Fibroblast of pulmonary artery (primary cell): ENCODE results near the gene CDK5R2.

Experiments
- DNase-seq: peaks from one replicate; pipeline ENCODE4 v3.0.0-alpha.2; 2010; ENCODE audit warnings: low read depth
- H3K4me3 ChIP-seq: replicated peaks from 2 replicates; pipeline ENCODE4 v1.5.1; 2011; ENCODE audit warnings: low read depth, mild to moderate bottlenecking, control low read depth, low read length, moderate library complexity
- TF ChIP-seq, protein P1 (sequence below): IDR thresholded peaks from 2 replicates; pipeline ENCODE4 v1.5.1; 2011; ENCODE audit warnings: mild to moderate bottlenecking, control low read depth, low read length, inconsistent platforms; ENCODE audit errors: missing control alignments

The CDK5R2 gene

DNA sequence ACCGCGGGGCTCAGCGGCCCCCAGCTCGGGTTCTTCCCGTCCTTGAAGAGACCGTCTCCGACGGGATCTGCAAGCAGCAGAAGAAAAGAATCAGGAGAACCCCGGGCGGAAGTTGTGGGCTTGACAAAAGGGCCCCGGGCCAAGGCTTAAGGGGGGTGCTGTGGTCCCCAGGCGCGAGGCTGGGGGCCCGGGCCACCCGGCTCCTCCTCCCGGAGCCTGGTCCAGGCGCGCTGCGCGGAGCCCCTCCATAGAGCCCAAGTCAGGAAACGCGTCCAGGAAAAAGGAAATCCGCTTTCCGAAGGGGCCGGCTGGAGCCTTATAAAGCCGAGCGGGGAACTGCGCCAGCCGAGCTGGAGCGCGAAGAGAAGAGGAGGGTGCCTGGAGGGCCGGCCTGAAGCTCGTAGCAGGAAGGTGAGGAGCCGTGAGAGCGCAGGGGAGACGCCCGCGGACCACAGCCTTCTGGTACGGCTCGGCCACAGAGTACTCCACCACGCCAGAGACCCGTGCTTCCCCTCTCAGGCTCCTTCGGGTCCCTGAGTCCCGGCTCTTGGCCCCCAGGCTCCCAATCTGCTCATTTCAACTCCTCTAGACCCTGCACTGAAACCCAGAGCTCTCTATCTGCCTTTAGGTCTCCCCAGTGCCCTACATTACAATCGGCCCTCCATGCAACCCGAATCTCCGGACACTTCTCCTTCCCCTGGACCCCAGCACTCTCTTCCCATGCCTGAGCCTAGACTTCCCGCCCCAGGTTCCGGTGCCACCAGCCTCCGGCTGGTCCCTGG lies 25.0 kb downstream of the CDK5R2 start:
- TF ChIP-seq, protein P1, sequence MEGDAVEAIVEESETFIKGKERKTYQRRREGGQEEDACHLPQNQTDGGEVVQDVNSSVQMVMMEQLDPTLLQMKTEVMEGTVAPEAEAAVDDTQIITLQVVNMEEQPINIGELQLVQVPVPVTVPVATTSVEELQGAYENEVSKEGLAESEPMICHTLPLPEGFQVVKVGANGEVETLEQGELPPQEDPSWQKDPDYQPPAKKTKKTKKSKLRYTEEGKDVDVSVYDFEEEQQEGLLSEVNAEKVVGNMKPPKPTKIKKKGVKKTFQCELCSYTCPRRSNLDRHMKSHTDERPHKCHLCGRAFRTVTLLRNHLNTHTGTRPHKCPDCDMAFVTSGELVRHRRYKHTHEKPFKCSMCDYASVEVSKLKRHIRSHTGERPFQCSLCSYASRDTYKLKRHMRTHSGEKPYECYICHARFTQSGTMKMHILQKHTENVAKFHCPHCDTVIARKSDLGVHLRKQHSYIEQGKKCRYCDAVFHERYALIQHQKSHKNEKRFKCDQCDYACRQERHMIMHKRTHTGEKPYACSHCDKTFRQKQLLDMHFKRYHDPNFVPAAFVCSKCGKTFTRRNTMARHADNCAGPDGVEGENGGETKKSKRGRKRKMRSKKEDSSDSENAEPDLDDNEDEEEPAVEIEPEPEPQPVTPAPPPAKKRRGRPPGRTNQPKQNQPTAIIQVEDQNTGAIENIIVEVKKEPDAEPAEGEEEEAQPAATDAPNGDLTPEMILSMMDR, result no peak
- no peak overlapping the region for H3K4me3 ChIP-seq
- peak; percentile 50 for DNase-seq

DNA sequence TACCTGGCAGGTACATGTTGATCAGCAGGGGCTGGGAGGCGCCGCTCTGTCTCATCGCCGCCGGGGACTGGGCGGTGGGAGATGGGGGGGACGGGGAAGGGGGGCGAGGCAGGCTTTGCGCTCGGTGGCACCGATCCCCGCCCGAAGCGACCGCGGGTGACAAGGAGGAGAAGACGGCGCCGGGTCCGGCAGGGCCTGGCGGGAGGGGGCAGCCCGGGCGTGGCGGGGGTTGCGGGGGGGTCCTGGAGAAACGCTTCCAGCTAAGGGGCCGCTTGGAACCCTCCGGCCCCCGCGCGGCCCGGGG lies 25.5 kb downstream of the CDK5R2 start, which contains the start of gene FEV:
Gene FEV, minus strand, starts transcription at position 164 of the 304 bp plus-strand sequence. Its CDS starts 109 bp downstream, at position 55.
- no peak for DNase-seq

DNA sequence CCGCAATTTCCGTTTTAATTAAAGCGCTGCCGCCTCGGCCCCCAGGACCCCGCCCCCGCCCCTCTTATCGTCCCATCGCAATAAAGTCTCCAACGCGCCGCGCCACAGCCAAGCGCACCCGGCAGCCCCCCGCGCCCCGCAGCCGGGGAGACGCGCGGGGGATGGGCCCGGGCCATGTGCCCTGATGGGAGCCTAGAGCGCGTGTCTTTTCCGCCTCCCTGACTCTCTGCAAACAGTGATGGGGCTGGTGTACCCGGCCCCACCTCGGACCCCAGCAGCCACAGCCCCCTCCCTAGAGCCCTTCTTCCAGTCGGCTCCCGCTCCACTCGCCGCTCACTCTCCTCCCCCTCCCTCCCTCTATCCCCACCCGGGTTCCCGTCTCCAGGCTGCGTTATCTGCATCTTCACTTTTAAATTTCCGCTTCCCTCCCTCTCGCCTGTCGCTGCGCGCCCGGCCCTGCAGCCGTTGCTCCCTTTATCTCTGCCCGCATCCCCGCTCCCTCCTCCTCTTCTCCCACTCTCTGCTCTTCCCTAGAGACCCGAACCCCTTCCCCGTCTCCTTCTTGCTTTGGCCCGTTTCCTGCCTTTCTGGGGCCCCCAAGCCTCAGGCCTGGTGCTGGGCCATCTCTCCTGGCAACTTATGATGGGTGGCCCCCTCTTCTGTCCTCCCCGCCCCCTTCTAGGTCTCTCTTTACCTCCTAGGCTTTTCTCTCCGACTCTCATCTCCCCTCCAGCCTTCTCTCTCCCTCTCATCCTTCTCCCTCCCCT lies 26.0 kb downstream of the CDK5R2 start:
- DNase-seq, result no peak
- H3K4me3 ChIP-seq, result no peak overlapping the region
- TF ChIP-seq, protein P1, result no peak

More for the DNA sequence above, 25.5 kb downstream of the CDK5R2 start, which contains the start of gene FEV:
- no peak within 1 kb of the TSS for H3K4me3 ChIP-seq
- TF ChIP-seq, protein P1, result no peak

DNA sequence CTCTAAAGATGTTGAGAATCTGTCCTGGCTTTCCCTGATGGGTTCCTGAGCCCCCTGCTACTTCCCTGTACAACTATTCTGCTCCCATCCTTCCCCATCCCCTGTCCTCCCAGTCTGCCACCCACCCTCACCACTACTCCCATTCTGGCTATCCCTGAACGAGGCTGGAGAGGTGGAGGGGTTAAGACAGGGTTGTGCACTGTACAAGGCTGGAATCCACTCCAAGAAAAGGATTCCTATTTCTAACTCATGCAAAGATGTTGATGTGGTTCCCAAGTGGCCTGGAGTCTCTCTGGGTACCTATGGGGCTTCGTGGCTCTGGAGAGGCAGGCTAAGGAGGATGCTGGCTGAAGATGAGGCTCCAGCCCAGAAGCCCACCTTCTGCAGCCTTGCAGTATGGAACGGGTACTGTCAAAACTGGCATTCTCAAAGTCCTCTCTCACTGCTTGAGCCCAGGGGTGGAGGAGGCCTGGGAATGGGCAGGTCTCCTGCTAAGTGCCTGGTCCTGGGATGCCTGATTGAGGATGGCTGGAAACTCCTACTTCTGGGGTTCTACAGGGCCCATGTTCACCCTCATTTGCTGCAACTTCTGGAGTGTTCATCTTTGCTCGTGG lies 26.8 kb downstream of the CDK5R2 start:
- TF ChIP-seq, protein P1, result no peak
- DNase-seq, result no peak
- H3K4me3 ChIP-seq, result no peak overlapping the region

DNA sequence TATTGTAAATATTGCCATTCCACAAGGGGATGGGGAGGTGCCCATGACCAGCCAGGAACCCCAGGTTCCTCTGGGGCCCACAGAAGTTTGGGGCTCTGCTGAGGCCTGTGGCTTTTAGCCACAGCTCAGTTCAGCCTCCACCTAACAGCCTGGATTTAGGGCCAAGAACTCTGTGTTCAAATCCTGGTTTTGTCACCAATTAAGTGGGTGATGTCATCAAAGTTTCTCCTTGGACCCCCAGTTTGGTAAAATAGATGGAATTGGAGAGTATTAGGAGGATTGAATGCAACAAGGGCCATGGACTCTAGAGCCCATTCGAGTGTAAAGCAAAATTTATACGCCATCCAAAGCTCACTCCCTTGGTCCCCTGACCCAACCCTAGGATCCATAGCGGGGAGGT lies 28.7 kb downstream of the CDK5R2 start:
- DNase-seq, result no peak
- no peak overlapping the region for H3K4me3 ChIP-seq
- TF ChIP-seq, protein P1, result no peak

DNA sequence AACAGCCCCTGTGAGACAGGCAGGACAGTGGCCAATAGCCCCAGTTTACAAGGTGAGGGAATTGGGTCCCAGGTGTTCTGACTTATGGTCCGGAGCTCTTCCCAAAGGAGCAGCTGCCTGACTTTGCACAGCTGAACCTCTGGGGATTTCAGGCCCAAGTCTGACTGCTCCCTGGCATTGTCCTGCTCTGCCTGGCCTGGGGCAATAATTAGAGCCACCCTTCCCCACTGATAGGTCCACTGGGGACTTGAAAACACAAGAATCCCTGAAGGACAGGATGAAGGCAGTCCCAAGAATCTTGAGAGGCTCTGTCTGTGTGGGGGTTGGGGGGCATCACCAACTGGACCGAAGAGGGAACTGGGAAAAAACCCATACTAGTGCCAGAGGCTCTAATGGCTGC lies 29.2 kb downstream of the CDK5R2 start:
- DNase-seq, result no peak
- TF ChIP-seq, protein P1, result no peak
- H3K4me3 ChIP-seq, result no peak overlapping the region
